Aorta (tissue), 5 donors: Measurements from ENCODE around the gene PLXDC2. TPM values are rescaled to one million over a fixed set of nuclear protein-coding genes. Genes with fewer than 3 reads are reported as not detected.
"Not testable (repeated sequence)": the region's sequence is repeated elsewhere in the genome, so short reads cannot be mapped to it uniquely, and the experiment has no call there.

Source experiments
- ATAC-seq: fragments of 200-7000 bp; cut with Tn5 transposase; one replicate; pipeline ENCODE4 v1.9.1; 2022; ENCODE audit warnings: moderate library complexity; ENCODE audit not compliant: low FRiP score
- DNase-seq, 2 donors: peaks; one replicate each; pipeline ENCODE4 v3.0.0-alpha.2; 2020
- H3K27ac ChIP-seq, 2 donors: one replicate each; pipeline ENCODE4 v1.5.1; 2013; ENCODE audit warnings: low read length in 2 of 2, mild to moderate bottlenecking in 2 of 2, moderate library complexity in 2 of 2, control low read depth in 1 of 2, inconsistent platforms in 1 of 2, low read depth in 1 of 2
- H3K27me3 ChIP-seq, 2 donors: one replicate each; pipeline ENCODE4 v1.6.1; 2013; ENCODE audit warnings: control low read depth in 1 of 2, low read length in 1 of 2, mild to moderate bottlenecking in 1 of 2, moderate library complexity in 1 of 2; ENCODE audit not compliant: insufficient read depth in 2 of 2, control insufficient read depth in 1 of 2
- H3K36me3 ChIP-seq, 2 donors: one replicate each; pipeline ENCODE4 v1.6.1; 2013; ENCODE audit warnings: control low read depth in 1 of 2, low read length in 1 of 2, mild to moderate bottlenecking in 1 of 2; ENCODE audit not compliant: insufficient read depth in 2 of 2, control insufficient read depth in 1 of 2
- H3K4me1 ChIP-seq, 2 donors: one replicate each; pipeline ENCODE4 v1.6.1; 2013; ENCODE audit warnings: low read length in 2 of 2, control low read depth in 1 of 2, mild to moderate bottlenecking in 1 of 2, moderate library complexity in 1 of 2; ENCODE audit not compliant: insufficient read depth in 2 of 2, control insufficient read depth in 1 of 2
- H3K4me3 ChIP-seq, 2 donors: one replicate each; pipeline ENCODE4 v1.5.1; 2013; ENCODE audit warnings: low read length in 2 of 2, control low read depth in 1 of 2, mild to moderate bottlenecking in 1 of 2
- H3K9me3 ChIP-seq: one replicate; pipeline ENCODE4 v1.6.1; 2013; ENCODE audit warnings: mild to moderate bottlenecking, low read length; ENCODE audit not compliant: control insufficient read depth
- WGBS, 2 donors: extraction: QIAGEN DNeasy Blood & Tissue Kit; methylation state at CpG; one replicate each; pipeline ENCODE4 v1.1.7; 2013; 5-methylcytosine and 5-hydroxymethylcytosine counted together
- intact Hi-C, 2 donors: fragments of 100-400 bp; cut with DNase I; formaldehyde crosslinking; loops; one replicate each; pipeline versions ENCODE4 v1.14.2 to v1.15.0; 2022
- polyA plus RNA-seq, 2 donors: library from polyadenylated mRNA; stranded (reverse); fragments of 200-250 nt; gene quantifications; one replicate each; pipeline ENCODE4 v1.2.3, GENCODE V29; 2013
- total RNA-seq, 2 donors: library from RNA; stranded (reverse); fragmentation: NEBNext Ultra II Directional; extraction: Animal tissue kit (Norgen Biotek cat#: 25700); gene quantifications; one replicate each; pipeline ENCODE4 v1.2.1, GENCODE V29; 2021
- donor health status: healthy with polysubstance abuse.
- donor health status: Bipolar disorder and iron deficiency.
- donor health status: DM: no; HTN: no; CAD: no.
- donor health status: DM: no; HTN: no; CAD: no.
- donor health status: DM: yes; HTN: yes; CAD: no.

PLXDC2 gene
- total and polyA plus RNA-seq, 4 donors, result 14.7 to 155 (median 57.4) TPM

DNA sequence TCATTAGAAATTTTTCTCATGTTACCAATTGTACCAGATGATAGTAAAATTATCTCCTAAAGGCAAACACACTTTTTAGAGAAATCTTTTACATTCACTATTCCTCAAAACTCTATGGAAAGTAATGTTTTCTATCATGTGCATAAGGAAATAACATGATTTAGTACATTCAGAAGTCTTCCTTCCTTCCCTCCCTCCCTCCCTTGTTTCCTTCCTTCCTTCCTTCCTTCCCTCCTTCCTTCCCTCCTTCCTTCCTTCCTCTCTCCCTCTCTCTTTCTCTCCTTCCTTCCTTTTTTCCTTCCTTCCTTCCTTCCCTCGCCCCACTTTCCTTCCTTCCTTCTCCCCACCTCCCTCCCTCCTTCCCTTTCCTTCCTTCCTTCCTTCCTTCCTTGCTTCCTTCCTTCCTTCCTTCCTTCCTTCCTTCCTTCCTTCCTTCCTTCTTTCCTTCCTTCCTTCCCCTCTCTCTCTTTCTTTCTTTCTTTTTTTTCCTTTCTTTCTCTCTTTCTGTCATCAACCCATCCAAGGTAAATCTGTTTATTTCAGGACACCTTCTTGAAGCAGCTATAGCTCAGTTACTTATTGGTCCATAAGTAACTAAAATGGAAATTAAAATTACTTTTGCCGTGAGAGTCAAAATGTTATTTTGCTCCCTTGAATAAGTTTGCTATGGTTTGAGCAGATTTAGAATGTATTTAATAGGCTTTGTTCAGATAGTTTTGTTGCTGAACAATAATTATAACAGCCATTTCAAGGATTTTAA, 197.9 kb downstream of the PLXDC2 start:
- Histone ChIP-seq H3K27ac (no peak overlapping the region), H3K27me3 (no peaks in the 10 kb centered on the region), H3K36me3 (no peaks in the 10 kb centered on the region), H3K4me1 (peaks cover 3 to 10% of the 10 kb centered on the region in 2 donors), H3K4me3 (no peak overlapping the region), H3K9me3 (no peaks in the 10 kb centered on the region)
- 83 to 88% methylated on average over 2 of the region's 2 CpGs for WGBS, 2 donors
- DNase-seq (no peak), ATAC-seq (no peak)
- intact Hi-C loops, result no loop called here

DNA sequence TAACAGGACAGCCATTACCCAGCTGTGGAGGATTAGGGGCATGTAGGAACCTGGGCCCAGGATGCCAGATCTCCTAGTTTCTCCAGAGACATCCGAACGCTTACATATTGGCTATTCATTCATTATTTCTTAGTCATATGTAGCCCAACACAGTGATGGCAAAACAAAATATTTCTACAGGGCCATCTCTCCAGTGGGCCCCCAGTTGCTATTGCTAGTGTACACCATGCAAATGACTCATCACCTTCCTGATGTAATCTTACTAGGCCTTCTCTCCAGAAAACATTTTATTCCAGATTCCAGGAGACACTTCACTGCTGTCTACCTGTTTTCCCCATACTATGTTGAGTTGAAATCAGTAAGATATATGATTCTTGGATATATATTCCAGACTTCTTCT, 201.7 kb downstream of the PLXDC2 start:
- ATAC-seq, result no peak
- no peak for DNase-seq
- peaks cover 3 to 10% of the 10 kb centered on the region in 2 donors for H3K4me1 ChIP-seq
- H3K4me3 ChIP-seq, result no peak overlapping the region
- WGBS, 2 donors, result 90 to 96% methylated on average over 2 of the region's 2 CpGs
- no peaks in the 10 kb centered on the region for H3K9me3 ChIP-seq
- intact Hi-C loops, result no loop called here
- H3K36me3 ChIP-seq, result no peaks in the 10 kb centered on the region
- H3K27me3 ChIP-seq, result no peaks in the 10 kb centered on the region
- H3K27ac ChIP-seq, result no peak overlapping the region

DNA sequence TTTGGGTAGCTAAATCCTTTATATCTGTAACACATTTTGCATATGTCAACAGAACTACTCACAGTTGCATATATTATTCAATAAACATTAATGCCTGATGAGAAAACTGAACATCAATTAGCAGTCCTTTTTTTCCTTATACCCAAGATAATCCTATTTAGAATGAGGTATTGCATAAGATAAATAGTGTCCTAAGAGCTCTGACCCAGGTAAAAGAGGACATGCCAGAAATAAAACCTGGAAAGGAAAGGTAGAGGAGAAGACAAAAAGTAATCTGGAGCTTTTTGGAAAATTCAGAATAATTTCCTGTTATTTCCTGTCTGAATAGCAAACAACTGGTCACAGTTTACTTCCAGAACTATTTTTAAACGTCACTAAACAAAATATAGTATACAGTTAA, 204.4 kb downstream of the PLXDC2 start:
- H3K27me3 ChIP-seq, result no peaks in the 10 kb centered on the region
- intact Hi-C loops, result no loop called here
- no peaks in the 10 kb centered on the region for H3K36me3 ChIP-seq
- no peak overlapping the region for H3K4me3 ChIP-seq
- 78 to 93% methylated on average over 1 of the region's 1 CpG for WGBS, 2 donors
- peaks cover 3 to 10% of the 10 kb centered on the region in 2 donors for H3K4me1 ChIP-seq
- no peaks in the 10 kb centered on the region for H3K9me3 ChIP-seq
- DNase-seq (no peak), ATAC-seq (no peak)
- H3K27ac ChIP-seq, result no peak overlapping the region

DNA sequence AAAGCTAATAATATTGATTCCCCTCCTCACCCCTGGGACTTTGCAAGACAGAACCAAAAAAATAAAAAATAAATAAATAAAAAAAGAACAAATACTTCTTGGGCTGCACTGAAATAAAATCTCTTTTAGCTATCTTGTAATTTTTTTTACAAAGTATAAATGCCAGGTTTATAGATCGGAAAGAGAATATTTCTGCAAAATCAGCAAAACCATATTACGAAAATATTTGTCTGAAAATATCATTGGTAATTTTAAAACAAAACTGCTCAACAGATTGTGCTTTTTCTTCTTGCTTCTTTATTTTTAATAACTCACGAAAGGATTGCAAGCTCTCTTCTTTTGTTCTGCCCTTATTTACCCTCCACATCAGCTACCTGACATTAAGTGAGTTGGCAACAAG, 213.3 kb downstream of the PLXDC2 start:
- DNase-seq (no peak), ATAC-seq (no peak)
- peaks cover 0 to 5% of the 10 kb centered on the region in 2 donors for H3K4me1 ChIP-seq
- no peaks in the 10 kb centered on the region for H3K36me3 ChIP-seq
- no peaks in the 10 kb centered on the region for H3K9me3 ChIP-seq
- H3K27me3 ChIP-seq, result no peaks in the 10 kb centered on the region
- 68 to 74% methylated on average over 3 of the region's 3 CpGs for WGBS, 2 donors
- H3K4me3 ChIP-seq, result no peak overlapping the region
- intact Hi-C loops, result no loop called here
- no peak overlapping the region for H3K27ac ChIP-seq

DNA sequence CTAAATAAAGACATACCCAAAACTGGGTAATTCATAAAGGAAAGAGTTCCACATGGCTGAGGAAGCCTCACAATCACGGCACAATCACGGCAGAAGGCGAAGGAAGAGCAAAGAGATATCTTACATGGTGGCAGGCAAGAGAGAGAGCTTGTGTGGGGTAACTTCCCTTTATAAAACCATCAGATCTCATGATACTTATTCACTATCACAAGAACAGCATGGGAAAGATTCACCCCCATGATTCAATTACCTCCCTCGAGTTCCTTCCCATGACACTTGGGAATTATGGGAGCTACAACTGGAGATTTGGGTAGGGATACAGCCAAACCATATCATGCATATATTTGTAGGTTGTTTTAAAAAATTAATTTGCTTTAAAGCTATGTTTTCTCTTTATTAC, 217.2 kb downstream of the PLXDC2 start:
- no peak overlapping the region for H3K4me3 ChIP-seq
- DNase-seq (no peak), ATAC-seq (no peak)
- no peak overlapping the region for H3K27ac ChIP-seq
- intact Hi-C loops, result no loop called here
- WGBS, 2 donors, result 88 to 95% methylated on average over 4 of the region's 4 CpGs
- H3K27me3 ChIP-seq, result no peaks in the 10 kb centered on the region
- H3K4me1 ChIP-seq, result peaks cover 0 to 5% of the 10 kb centered on the region in 2 donors
- no peaks in the 10 kb centered on the region for H3K9me3 ChIP-seq
- H3K36me3 ChIP-seq, result no peaks in the 10 kb centered on the region

DNA sequence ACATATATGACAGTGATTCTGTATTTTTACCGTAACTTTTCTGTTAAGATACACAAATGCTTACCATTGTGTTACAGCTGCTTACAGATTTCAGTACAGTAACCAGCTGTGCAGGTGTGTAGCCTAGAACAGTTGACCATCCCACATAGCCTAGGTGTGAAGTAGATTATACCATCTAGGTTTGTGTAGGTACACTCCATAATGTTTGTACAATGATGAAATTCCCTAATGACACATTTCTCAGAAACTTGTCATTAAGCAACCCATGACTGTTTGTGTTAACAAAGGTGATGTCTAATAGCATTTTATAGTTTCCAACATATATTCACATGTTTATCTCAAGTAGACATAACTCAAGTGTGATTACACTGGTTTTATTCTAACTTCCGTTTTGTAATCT, 218.5 kb downstream of the PLXDC2 start:
- ATAC-seq, result no peak
- peaks cover 0 to 5% of the 10 kb centered on the region in 2 donors for H3K4me1 ChIP-seq
- no peak overlapping the region for H3K4me3 ChIP-seq
- H3K27ac ChIP-seq, result no peak overlapping the region
- H3K27me3 ChIP-seq, result no peaks in the 10 kb centered on the region
- no peaks in the 10 kb centered on the region for H3K9me3 ChIP-seq
- intact Hi-C loops, result no loop called here
- no peaks in the 10 kb centered on the region for H3K36me3 ChIP-seq
- WGBS, 2 donors, result 70 to 73% methylated on average over 2 of the region's 2 CpGs
- no peak for DNase-seq

DNA sequence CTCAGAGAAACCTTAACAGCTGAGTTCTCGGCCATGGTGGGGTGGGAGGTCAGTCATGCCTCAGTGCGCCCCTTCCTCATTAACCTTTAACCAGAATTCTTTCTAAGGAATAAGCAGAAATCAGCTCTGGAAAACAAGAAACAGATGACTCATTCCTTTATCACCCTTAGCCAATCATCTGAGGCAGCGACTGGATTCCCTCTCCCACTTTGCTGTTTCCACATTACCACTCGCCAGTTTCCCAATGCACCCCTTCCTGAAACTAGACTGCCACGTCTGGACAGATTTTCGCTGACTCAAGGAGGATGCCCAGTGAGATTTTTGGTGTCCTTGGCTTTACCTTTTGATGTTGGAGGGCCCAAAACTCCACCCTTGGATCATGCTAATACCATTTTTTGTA, 223.8 kb downstream of the PLXDC2 start:
- no peaks in the 10 kb centered on the region for H3K9me3 ChIP-seq
- no peak overlapping the region for H3K4me3 ChIP-seq
- H3K4me1 ChIP-seq, result peaks cover 0 to 6% of the 10 kb centered on the region in 2 donors
- no peak for DNase-seq
- ATAC-seq, result no peak
- no peaks in the 10 kb centered on the region for H3K27me3 ChIP-seq
- intact Hi-C loops, result no loop called here
- 77% methylated on average over 6 of the region's 6 CpGs for WGBS, 2 donors
- H3K27ac ChIP-seq, result no peak overlapping the region
- H3K36me3 ChIP-seq, result no peaks in the 10 kb centered on the region

DNA sequence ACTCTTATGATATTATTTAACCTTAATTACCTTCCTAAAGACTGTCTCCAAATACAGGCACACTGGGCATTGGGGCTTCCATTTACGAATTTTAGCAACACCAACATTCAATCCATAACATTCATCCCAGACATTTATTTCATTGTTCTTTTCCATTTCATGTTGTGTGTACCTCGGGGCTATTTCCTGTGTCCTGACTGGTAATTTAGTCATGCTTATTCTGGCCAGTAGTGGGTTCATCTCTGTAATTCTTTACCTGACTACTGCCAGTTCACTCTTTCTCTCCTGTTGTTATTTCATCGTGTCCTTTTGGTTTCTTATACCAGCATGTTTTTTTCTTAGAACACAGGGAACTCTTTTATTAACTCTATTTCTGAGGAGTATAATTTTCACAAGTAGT, 225.7 kb downstream of the PLXDC2 start:
- Histone ChIP-seq H3K36me3 (no peaks in the 10 kb centered on the region), H3K9me3 (no peaks in the 10 kb centered on the region), H3K27me3 (no peaks in the 10 kb centered on the region), H3K4me3 (no peak overlapping the region), H3K4me1 (peaks cover 0 to 6% of the 10 kb centered on the region in 2 donors), H3K27ac (no peak overlapping the region)
- intact Hi-C loops, result no loop called here
- DNase-seq, result no peak
- ATAC-seq, result no peak
- 53 to 65% methylated on average over 3 of the region's 3 CpGs for WGBS, 2 donors

DNA sequence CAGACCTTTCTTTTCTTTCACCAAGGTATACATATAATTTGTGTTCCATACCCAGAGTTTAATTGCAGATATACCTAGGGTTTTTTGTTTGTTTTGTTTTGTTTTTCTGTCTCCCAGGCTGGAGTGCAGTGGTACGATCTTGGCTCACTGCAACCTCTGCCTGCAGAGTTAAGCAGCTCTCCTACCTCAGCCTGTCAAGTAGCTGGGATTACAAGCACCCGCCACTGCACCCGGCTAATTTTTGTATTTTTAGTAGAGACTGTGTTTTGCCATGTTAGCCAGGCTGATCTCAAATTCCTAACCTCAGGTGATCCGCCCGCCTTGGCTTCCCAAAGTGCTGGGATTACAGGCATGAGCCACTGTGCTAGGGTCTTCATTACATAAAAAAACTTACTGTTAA, 228.9 kb downstream of the PLXDC2 start:
- ATAC-seq, H3K27ac ChIP-seq, H3K4me3 ChIP-seq, H3K9me3 ChIP-seq, H3K36me3 ChIP-seq, intact Hi-C loops, DNase-seq, H3K27me3 ChIP-seq, H3K4me1 ChIP-seq: not testable (repeated sequence)
- WGBS, 2 donors, result 62 to 65% methylated on average over 5 of the region's 5 CpGs
